ENCODE measurements around the gene GFRA1.

GFRA1 gene

DNA sequence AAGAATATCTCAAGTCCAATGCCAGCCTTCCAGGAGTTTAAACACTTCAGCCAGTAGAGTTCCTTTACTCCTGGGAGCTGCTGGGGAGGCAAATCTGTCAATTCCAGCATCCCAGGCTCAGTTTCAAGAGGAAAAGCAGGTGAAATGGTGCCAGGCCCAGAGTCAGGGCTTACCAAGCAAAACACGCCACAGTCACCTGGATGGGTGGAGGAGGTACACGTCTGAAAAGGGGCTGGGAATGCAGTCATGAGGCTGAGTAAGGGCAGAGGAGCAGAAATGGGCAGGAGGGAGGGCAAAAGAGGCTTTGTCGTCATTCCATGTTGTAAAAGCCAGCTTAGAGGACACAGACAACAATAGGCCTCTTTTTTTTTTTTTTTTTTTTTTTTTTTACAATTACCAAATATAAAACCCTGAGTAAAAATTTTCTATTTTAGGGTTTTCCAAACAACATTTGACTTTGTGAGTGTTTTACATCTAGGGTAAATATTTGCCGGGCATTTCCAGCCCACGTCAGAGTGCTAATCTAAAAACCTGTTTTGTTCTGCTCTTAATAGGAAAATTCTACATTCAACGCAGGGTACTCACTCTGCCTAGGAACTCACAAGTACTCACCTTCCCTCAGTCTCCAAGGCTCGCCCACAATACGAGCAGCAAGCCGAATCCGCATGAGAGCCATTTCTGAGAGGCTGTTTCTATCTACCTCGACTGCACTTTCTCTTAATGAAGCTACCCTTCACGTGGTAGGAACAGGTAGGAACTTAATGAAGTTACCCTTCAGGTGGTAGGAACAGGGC lies 21.2 kb downstream of the GFRA1 start:
- H3K4me3 ChIP-seq = no peak overlapping the region

DNA sequence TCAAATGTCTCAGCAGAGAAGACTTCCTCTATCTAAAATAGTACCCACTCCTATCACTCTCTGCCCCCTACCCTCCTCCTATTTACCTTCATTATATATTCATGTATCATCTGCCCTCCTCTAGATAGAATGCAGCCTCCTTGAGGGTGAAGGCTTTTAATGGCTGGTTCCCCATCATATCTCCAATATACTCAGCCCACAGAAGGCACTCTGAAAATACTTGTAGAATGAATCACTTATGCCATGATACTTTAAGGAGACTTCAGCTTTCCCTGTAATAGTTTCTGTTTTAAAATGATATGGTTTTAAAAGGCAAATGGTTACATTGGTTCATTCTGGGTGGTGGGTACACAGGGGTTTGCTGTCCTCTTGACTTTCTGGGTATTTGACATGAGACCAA lies 25.3 kb downstream of the GFRA1 start:
- Histone ChIP-seq H3K27ac (peak overlapping the region in 2 of 21 experiments; percentile 16 to 31), H3K4me3 (no peak overlapping the region)

More for the DNA sequence above, 21.2 kb downstream of the GFRA1 start:
- no peak overlapping the region for H3K27ac ChIP-seq

DNA sequence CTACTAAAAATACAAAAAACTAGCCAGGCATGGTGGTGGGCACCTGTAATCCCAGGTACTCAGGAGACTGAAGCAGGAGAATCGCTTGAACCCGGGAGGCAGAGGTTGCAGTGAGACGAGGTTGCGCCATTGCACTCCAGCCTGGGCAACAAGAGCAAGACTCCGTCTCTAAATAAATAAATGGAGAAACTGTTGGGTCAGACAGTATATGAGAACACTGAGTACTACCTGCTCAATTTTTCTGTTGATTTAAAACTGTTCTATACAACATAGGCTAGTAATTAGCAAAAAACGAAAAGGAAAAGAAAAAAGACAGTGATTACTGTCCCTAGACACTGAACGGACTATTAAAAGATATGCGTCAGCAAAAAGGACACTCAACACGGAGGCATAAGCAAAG lies 26.7 kb downstream of the GFRA1 start:
- Histone ChIP-seq H3K27ac (no peak overlapping the region), H3K4me3 (no peak overlapping the region)

DNA sequence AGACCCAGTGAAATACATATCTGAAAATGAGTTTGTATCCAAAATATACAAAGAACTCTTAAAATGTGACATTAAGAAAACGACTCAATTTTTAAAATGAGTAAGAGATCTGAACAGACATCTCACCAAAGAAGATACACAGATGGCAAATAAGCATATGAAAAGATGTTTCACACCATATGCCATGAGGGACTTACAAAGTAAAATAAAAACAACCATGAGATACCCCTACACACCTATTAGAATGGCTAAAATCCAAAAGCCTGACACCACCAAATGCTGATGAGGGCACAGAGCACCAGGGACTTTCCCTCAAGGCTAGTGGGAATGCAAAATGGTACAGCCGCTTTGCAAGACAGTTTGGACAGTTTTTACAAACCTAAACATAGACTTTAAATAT lies 27.9 kb downstream of the GFRA1 start:
- Histone ChIP-seq H3K27ac (no peak overlapping the region), H3K4me3 (no peak overlapping the region)

DNA sequence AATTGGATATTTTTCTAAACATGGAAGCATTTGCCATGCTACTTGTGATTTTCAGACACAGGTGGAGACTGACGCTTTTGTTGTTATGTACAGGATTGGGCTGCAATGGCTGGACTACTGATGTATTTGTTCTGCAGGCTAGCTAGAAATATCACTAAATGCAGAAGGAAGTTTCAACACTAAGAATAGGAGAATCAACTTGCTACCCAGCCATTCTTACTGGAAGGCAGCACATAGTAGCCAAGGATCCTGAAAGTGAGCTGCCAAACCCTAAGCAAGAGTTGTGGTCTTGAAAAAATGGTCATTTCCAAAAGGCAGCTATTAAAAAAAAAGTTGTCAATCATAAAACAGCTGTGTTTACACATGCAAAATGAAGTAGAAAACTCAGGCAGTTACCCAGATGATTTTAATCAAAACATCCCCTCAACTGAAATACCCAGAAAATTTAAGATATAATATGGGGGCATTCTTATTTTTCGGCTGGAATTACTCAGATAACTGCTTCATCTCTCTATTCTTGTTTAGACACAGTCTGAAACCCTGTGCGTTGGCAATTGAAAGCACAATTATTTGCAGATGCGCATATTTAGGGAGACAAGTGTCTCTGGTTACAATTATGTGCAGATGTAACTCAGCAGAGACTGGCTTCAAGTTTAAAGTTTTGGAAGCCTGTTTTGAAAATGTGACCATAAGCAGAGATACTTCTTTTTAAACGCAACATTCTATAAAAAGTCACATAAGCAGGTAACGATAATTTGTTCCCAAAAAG lies 31.2 kb downstream of the GFRA1 start:
- Histone ChIP-seq H3K4me3 (no peak overlapping the region), H3K27ac (no peak overlapping the region)

DNA sequence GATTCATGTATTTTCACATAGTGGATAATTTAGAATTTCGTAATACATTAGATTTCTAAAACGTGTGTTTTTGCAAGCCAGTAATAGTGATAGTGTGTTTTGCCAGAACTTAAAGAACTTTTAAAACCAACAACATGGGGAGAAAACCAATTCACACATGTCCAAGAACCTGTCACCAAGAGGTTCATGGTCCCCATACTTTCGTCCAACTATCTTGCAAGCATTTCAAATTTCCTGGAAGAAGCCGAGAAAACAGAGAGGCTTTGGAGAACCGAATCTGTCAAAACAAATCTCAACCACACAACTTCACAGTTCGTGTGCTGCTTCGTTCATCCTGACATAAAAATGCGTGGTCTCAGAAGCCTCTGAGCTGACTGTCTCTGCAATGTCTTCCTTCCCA lies 31.9 kb downstream of the GFRA1 start:
- Histone ChIP-seq H3K27ac (no peak overlapping the region), H3K4me3 (no peak overlapping the region)

DNA sequence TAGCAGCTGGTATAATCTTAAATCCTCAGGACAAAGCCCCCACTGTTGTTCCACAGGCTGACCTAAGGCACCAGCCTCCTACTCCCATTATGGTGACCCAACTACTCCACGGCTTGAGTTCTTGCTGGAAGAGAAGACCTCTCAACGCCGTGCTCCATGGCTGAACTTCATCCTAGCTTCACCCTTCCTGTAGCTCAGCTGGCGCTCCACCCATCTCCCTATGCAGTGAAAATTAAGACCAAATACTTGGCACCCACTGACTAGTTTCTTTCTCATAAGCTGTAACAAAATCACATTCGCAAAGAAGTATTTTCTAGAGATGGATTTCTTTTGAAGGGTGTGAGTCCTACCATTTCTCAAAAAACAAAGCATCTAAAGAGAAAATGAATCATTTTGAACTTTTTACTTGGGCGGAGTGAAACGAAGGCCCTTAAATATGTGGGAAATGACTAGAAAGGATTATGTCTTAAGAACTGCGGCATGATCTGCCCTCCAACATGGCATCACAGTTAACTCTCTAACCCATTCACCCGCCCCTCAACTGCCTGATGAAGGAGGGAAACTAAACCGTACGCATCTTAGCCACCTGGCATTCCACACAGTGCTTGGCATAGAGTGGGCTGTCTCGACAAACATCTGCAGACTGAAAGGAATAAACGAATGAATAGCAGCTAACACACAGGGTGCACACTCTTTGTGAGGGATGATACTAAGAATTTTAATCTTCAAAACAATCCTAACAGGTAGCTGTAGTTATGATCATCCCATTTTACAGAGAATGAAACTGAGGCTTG lies 32.7 kb downstream of the GFRA1 start:
- H3K4me3 ChIP-seq = no peak overlapping the region
- H3K27ac ChIP-seq = peak overlapping the region in 1 of 21 experiments; percentile 47

DNA sequence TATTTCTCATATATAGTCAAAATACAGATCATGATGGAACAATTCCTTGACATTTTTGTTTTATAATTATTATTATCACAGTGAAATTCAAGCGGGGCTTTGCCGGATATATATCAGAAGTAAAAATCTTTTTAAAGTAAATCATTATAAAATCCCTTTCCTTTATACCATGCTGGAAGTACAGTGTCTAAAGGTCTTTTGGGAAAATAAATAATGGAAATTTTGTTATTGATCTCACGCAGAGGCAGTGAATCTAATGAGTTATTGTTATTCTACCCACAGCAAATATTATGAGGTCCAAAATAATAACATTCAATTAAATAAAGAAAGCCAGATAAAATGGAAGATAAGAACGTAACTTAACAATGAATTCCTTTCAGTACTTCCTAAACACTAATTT lies 33.8 kb downstream of the GFRA1 start:
- Histone ChIP-seq H3K27ac (no peak overlapping the region), H3K4me3 (no peak overlapping the region)

DNA sequence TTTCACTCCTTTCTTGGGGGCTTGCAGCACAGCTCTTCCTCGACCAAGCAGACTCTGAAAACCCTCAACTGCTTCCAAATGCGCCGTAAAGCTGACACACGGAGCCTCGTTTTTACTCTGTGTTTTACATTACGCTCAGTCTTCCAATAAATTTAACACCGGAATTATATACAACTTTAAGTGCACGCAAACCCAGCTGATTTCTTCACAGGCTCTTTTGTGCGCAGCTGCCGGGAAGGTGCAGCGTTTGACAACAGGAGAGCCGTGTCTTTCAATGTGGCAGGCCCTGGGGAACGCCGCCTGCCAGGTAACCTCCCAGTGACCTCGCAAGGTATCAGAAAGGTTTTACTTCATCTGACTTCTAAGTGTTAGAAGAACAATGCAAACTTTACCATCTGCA lies 35.0 kb downstream of the GFRA1 start:
- H3K27ac ChIP-seq = no peak overlapping the region
- H3K4me3 ChIP-seq = no peak overlapping the region

DNA sequence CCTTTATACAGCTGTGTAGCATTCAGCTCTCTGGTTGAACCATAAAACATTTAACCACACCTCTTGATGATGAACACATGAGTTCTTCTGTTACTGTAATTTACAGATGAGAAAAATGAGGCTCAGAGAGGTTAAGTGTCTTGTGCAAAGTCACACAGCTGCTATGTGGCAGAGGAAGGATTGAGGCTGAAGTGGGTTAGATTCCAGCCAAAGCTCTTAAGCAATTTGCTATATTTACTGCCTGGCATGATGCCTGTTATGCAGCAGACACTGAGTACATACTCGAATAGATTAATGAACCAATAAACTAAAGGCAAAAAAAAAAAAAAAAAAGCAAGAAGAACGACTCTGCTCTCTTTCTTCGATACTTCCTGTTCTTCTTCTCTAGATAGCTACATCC lies 35.7 kb downstream of the GFRA1 start:
- Histone ChIP-seq H3K4me3 (no peak overlapping the region), H3K27ac (no peak overlapping the region)

DNA sequence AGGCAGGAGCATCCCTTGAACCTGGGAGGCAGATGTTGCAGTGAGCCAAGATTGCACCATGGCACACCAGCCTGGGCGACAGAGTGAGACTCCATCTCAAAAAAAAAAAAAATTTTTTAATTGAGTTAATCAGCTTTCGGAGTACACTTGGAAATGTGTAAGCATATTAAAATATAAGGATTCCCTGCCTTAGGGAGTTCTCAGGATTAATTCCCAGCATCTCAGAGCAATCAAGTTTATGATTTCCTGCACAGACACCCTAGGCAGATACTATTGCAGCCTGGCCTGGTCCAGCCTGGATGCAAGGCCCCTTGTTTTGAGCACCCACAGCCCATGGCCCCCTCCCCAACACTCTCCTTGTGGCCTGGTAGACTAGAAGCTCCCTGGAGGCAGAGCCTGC lies 39.8 kb downstream of the GFRA1 start:
- Histone ChIP-seq H3K4me3 (no peak overlapping the region), H3K27ac (no peak overlapping the region)

DNA sequence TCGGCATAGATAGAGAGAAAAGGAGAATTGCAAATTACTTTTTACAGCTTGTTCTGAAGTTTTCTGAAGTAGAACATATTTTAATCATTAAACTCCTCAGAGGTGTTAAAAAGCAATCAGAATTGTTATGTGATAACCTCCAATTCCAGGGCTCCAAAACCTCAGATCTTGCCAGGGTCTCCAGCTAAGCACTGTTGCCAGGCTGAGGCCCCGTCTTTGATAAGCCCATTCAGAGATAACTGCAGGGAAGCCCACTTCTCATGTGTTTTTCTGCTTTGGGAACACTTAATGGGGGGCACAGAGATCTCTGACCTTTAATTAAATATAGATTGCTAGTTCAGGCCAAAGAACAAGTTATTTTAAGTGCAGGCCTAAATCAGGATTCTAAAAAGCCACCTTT lies 40.4 kb downstream of the GFRA1 start:
- no peak overlapping the region for H3K4me3 ChIP-seq
- H3K27ac ChIP-seq = no peak overlapping the region

DNA sequence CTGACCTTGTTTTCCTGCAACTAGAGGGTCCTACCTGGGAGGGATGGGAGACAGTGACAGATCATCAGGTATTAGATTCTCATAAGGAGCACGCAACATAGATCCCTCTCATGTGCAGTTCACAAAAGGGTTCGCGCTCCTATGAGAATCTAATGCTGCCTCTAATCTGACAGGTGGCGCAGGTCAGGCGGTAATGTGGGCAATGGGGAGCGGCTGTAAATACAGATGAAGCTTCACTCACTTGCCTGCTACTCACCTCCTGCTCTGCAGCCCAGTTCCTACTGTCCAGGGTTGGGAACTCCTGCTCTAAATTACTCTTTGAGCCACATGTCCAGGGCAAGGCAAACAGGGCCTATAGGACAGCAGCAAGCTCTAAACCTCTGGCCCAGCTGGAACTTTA lies 46.2 kb downstream of the GFRA1 start:
- Histone ChIP-seq H3K4me3 (no peak overlapping the region), H3K27ac (no peak overlapping the region)

DNA sequence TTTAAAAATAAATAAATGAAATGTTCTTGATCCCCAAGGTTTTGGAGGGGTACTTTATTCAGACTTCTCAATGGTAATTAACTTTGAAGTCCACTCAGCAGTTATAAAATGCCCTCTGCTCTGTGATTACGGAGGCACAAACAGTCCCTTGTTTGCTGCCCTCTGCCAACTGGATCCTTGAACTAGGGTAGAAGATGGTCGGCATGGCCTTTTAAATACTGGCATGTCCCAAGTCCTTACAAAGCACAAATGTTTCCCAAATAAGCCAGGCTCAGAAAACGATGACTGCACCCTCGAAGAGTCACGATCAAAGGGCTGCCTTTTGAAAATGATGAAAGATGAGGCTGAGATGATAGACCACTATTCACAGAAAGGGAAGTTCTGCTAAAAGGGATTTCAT lies 47.0 kb downstream of the GFRA1 start:
- Histone ChIP-seq H3K4me3 (no peak overlapping the region), H3K27ac (no peak overlapping the region)

DNA sequence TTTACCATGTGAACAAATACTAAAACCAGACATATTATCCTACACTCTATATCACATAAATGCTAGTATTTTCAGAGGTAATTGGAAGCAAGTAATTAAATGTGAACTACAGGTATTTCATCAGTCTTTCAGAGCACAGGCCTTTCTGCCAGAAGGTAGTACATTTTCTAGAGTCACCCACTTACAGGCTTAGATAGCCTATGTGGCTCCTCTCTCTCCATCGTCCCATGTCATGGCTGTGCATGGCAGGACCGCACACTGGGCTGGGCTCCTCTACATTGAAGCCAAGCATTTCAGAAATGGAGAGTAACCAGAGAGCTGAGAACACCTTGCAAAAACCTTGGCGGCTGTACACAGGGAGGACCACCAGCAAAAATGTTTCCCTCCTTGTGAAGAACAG lies 49.7 kb downstream of the GFRA1 start:
- Histone ChIP-seq H3K27ac (no peak overlapping the region), H3K4me3 (no peak overlapping the region)

DNA sequence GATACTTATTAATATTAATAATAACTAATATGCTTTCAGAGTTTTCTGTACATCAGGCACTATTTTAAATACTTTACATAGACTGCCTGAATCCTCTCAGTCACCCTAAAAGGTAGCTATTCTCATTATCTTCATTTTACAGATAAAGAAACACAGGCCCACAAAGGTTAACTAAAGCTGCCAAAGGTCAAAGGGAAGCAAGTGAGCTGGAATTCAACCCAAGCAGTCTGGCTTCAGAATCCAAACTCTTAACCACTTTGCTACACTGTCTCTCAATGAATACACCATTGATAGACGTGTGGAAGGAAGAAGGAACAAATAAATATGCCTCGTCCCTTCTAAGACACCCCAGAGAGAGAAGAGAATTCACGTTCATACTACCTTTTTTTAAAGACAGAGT lies 52.0 kb downstream of the GFRA1 start:
- Histone ChIP-seq H3K4me3 (no peak overlapping the region), H3K27ac (no peak overlapping the region)

DNA sequence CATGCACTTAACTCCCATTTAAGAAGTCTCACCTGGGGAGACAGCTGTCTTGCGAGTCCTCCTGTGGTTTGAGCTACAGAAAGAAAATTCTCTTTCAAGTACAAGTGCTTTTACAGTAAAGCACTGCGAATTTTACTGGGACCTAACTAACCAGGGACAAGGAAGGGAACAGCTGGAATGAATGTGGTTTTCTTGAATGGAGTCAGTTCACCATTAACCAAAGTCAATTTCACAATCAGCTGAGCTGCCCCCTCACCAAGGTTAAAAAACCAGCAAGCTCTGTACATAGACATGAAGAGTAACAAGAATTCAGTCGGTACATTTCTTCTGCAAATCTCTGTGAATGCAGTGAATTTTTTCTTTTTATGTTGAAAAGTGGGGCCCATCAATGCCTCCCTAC lies 56.3 kb downstream of the GFRA1 start:
- no peak overlapping the region for H3K4me3 ChIP-seq
- H3K27ac ChIP-seq = no peak overlapping the region

DNA sequence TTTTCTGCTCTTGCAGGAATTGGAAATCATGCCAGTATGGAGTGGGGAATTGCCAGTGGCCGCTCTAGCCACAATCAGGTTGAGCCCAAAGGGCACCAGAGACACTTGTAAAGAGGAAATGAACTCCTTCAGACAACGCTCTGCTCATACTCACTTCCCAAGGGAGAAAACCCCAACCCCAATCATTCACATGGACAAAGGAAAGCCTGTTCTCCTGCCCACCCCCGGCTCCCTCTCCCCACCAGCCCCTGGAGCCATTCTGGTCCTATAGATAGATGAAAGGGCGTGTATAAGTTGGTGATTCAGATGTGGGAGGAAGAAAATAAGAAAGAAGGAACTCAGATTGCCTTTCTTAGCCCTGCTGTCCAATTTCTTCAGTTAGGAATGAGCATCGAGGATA lies 57.4 kb downstream of the GFRA1 start:
- Histone ChIP-seq H3K27ac (no peak overlapping the region), H3K4me3 (no peak overlapping the region)

DNA sequence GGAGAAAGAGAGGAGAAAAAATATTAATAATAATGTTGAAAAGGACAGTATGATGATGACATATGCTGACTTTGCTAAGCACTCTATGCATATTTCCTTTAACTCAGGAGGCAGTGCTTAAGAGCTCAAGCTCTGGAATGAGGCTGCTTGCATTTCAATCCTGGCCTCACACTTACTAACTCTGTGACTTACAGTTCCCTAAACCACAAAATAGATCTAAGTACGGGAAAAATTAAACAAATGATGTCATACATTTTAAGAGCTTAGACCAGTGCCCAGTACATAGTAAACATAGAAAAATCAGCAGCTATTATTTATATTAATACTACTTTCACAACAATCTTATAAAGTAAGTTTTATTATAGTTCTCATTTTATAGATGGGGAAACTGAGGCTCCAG lies 61.3 kb downstream of the GFRA1 start:
- Histone ChIP-seq H3K4me3 (no peak overlapping the region), H3K27ac (no peak overlapping the region)

DNA sequence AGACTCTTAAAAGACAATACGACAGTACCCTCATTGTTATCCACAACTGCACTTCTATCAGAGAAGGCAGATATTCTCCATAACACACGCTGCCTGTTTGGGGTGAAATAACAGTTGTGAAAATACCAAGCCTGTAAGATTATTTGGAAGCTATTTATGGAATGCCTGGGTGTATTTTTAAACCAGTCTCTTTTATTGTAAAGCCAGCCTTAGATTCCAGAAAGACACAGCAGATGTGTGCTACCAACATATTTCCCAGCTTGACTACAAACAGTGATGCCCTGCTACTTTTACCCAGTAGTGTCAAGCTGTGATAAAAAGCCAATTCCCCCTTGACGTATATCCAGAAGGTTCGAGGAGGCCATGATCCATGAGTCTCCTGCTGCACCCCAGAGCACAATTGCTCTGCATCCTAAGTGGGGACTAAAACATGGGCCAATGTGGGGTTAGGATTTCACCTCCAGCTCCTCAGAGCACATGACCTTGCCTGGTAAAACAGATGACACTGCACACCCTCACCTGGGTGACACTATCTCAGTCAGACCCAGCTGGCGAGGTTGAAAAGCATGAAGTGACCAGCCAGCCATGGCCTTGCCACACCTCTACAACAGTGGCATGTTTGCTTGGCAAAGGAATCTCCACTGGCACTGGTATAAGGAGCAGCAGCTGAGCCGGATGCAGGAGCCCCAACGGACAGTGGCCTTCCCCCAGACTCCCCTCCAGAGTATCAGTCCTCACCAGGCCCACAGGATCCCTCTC lies 62.2 kb downstream of the GFRA1 start:
- Histone ChIP-seq H3K27ac (no peak overlapping the region), H3K4me3 (no peak overlapping the region)

Measured in skin epidermis (tissue), 12 donors.